ENCODE measurements around the gene RYR1. TPM values are rescaled to one million over a fixed set of nuclear protein-coding genes. Genes with fewer than 3 reads are reported as not detected.

The RYR1 gene
- total and polyA plus RNA-seq, 10 of the 15 experiments (the other 5 are each of a cell fraction or from before 2014, with no cell fraction given): under 0.01 to 0.32 (median 0.07) TPM; not detected in 1

- Histone ChIP-seq H3K36me3 (ENCODE audit: control insufficient read depth in 2 of 2, insufficient read depth in 2 of 2, low read length in 1 of 2) (no peaks in the 10 kb centered on the region), H3K9me3 (replicated peaks; ENCODE audit: control insufficient read depth, insufficient read depth, low read length) (no peaks in the 10 kb centered on the region), H4K20me1 (ENCODE audit: control insufficient read depth, insufficient read depth) (no peaks in the 10 kb centered on the region), H3K4me1 (ENCODE audit: control insufficient read depth, insufficient read depth, low read length) (peaks cover 34% of the 10 kb centered on the region), H3K79me2 (ENCODE audit: control insufficient read depth, insufficient read depth, low read length) (no peaks in the 10 kb centered on the region), H2AFZ (ENCODE audit: control insufficient read depth, low read depth, low read length) (no peak overlapping the region), H3K4me2 (ENCODE audit: control insufficient read depth, insufficient read depth) (no peak overlapping the region), H3K9ac (ENCODE audit: control insufficient read depth, insufficient read depth, low read length) (no peak overlapping the region), H3K27ac (ENCODE audit: control insufficient read depth, insufficient read depth) (no peak overlapping the region), H3K4me3 (no peak overlapping the region), H3K27me3 (replicated peaks in 1 of 2; ENCODE audit: control insufficient read depth in 2 of 2, insufficient read depth in 2 of 2, low read length in 1 of 2) (0 out of 4 replicates have a peak, but pooled peaks cover 0 to 2% of the 10 kb centered on the region in 2 experiments)
- no peak for FAIRE-seq
- DNase-seq (ENCODE audit: low read depth, low spot score): no peak
- TF ChIP-seq LARP7 (IDR thresholded peaks at IDR 0.05): no peak
- TF ChIP-seq ZBED1 (IDR thresholded peaks at IDR 0.05; ENCODE audit: borderline replicate concordance): no peak
- no peak for TF ChIP-seq GATAD2B (conservative IDR thresholded peaks at IDR 0.05; ENCODE audit: low read depth)
- no peak for TF ChIP-seq MTA3 (IDR thresholded peaks at IDR 0.05; ENCODE audit: borderline replicate concordance, low read length)
- TF ChIP-seq NFYA (IDR thresholded peaks at IDR 0.05; ENCODE audit: borderline replicate concordance, low read depth, low read length): no peak
- CTCF ChIA-PET: interaction anchor here (0.8 to 3.4 kb wide), 2 partner anchors 10 to 55 kb away, joined by 3 to 9 read pairs; no protein-coding TSS in a partner anchor
- SMC1A ChIA-PET (ENCODE audit: uncharacterized antibody, unreplicated experiment): interaction anchor here (7.0 kb wide), 1 partner anchor 54 kb away, joined by 85 read pairs; the partner anchor contains the start of genes EIF3K and MAP4K1
- no peak for ATAC-seq
- 82% methylated on average over 6 of the region's 6 CpGs for WGBS (ENCODE audit: insufficient coverage, insufficient replicate concordance, low lambda C conversion rate, missing lambda C conversion rate)
- in situ Hi-C loops (cut with MboI): loop anchor here (5.0 kb wide), 1 partner anchor 55 kb away; the partner anchor contains the start of genes EIF3K and MAP4K1
- RAD21 ChIA-PET (ENCODE audit: unreplicated experiment): no interaction called here
- POLR2A ChIA-PET: interaction anchor here (12.2 kb wide), 1 partner anchor 55 kb away, joined by 135 read pairs; the partner anchor contains the start of genes EIF3K and MAP4K1
- intact Hi-C loops (cut with micrococcal nuclease; ENCODE audit: unreplicated experiment): no loop called here
- no TSS peak for BruUV-seq (replicated peaks)
Measured at GRCh38 chr19:38562096-38562495, 128.6 kb downstream of the RYR1 start.

- Histone ChIP-seq H3K79me2 (ENCODE audit: control insufficient read depth, insufficient read depth, low read length) (no peaks in the 10 kb centered on the region), H3K9me3 (replicated peaks; ENCODE audit: control insufficient read depth, insufficient read depth, low read length) (no peaks in the 10 kb centered on the region), H3K4me2 (ENCODE audit: control insufficient read depth, insufficient read depth) (no peak overlapping the region), H4K20me1 (ENCODE audit: control insufficient read depth, insufficient read depth) (no peaks in the 10 kb centered on the region), H3K27me3 (replicated peaks in 1 of 2; ENCODE audit: control insufficient read depth in 2 of 2, insufficient read depth in 2 of 2, low read length in 1 of 2) (0 out of 4 replicates have a peak, but pooled peaks cover 0 to 2% of the 10 kb centered on the region in 2 experiments), H3K4me1 (ENCODE audit: control insufficient read depth, insufficient read depth, low read length) (peaks cover 23% of the 10 kb centered on the region), H3K9ac (ENCODE audit: control insufficient read depth, insufficient read depth, low read length) (no peak overlapping the region), H3K27ac (ENCODE audit: control insufficient read depth, insufficient read depth) (no peak overlapping the region), H3K4me3 (no peak overlapping the region), H2AFZ (ENCODE audit: control insufficient read depth, low read depth, low read length) (no peak overlapping the region), H3K36me3 (ENCODE audit: control insufficient read depth in 2 of 2, insufficient read depth in 2 of 2, low read length in 1 of 2) (no peaks in the 10 kb centered on the region)
- ChIA-PET CTCF (interaction anchor here (0.6 to 3.4 kb wide), 3 partner anchors 12 to 146 kb away, joined by 3 to 9 read pairs (median 3); no protein-coding TSS in a partner anchor), POLR2A (no interaction called here), RAD21 (ENCODE audit: unreplicated experiment) (interaction anchor here (1.6 kb wide), 1 partner anchor 71 kb away, joined by 4 read pairs; no protein-coding TSS in a partner anchor), SMC1A (ENCODE audit: uncharacterized antibody, unreplicated experiment) (interaction anchor here (1.2 to 1.4 kb wide), 2 partner anchors 12 to 18 kb away, joined by 3 to 4 read pairs; no protein-coding TSS in a partner anchor)
- in situ Hi-C loops (cut with MboI): loop anchor here (5.0 kb wide), 1 partner anchor 54 kb away; the partner anchor contains the start of genes EIF3K and MAP4K1
- intact Hi-C loops (cut with micrococcal nuclease; ENCODE audit: unreplicated experiment): no loop called here
- no TSS peak for BruUV-seq (replicated peaks)
- no peak for FAIRE-seq
- 90% methylated on average over 9 of the region's 9 CpGs for WGBS (ENCODE audit: insufficient coverage, insufficient replicate concordance, low lambda C conversion rate, missing lambda C conversion rate)
- no peak for DNase-seq (ENCODE audit: low read depth, low spot score)
- ATAC-seq: no peak
- TF ChIP-seq ASH2L (IDR thresholded peaks at IDR 0.05; ENCODE audit: borderline replicate concordance, low read depth): no peak
- TF ChIP-seq MYB (IDR thresholded peaks at IDR 0.05; ENCODE audit: borderline replicate concordance, low read depth, low read length): no peak
- no peak for TF ChIP-seq TCF12 (IDR thresholded peaks at IDR 0.05; ENCODE audit: low read depth, low read length)
- no peak for TF ChIP-seq ATF2 (IDR thresholded peaks at IDR 0.05; ENCODE audit: low read length)
- no peak for TF ChIP-seq MXI1 (IDR thresholded peaks at IDR 0.05; ENCODE audit: low read depth, low read length)
- TF ChIP-seq ZBED1 (IDR thresholded peaks at IDR 0.05; ENCODE audit: borderline replicate concordance): no peak
- TF ChIP-seq SMARCA5 (IDR thresholded peaks at IDR 0.05): no peak
- no peak for TF ChIP-seq ZNF384 (IDR thresholded peaks at IDR 0.05; ENCODE audit: borderline replicate concordance, low read depth, low read length)
- TF ChIP-seq SMAD5 (IDR thresholded peaks at IDR 0.05; ENCODE audit: low read depth): no peak
- TF ChIP-seq CHD4 (IDR thresholded peaks at IDR 0.05): no peak
- no peak for TF ChIP-seq HCFC1 (IDR thresholded peaks at IDR 0.05; ENCODE audit: low read length)
- no peak for TF ChIP-seq SMC3 (IDR thresholded peaks at IDR 0.05; ENCODE audit: borderline replicate concordance, low read length)
Measured at GRCh38 chr19:38563475-38563874, 130.0 kb downstream of the RYR1 start.
